ENCODE results near the gene TCEANC2.
"Not testable (repeated sequence)": the region's sequence is repeated elsewhere in the genome, so short reads cannot be mapped to it uniquely, and the experiment has no call there.

The TCEANC2 gene

GRCh38 chr1:54088385-54088784 lies 35.0 kb downstream of the TCEANC2 start (continued):
- no peak for TF ChIP-seq TSHZ2 (CRISPR knock-in tag; IDR thresholded peaks at IDR 0.05)
- TF ChIP-seq, protein P1, sequence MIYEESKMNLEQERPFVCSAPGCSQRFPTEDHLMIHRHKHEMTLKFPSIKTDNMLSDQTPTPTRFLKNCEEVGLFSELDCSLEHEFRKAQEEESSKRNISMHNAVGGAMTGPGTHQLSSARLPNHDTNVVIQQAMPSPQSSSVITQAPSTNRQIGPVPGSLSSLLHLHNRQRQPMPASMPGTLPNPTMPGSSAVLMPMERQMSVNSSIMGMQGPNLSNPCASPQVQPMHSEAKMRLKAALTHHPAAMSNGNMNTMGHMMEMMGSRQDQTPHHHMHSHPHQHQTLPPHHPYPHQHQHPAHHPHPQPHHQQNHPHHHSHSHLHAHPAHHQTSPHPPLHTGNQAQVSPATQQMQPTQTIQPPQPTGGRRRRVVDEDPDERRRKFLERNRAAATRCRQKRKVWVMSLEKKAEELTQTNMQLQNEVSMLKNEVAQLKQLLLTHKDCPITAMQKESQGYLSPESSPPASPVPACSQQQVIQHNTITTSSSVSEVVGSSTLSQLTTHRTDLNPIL (CRISPR knock-in tag; IDR thresholded peaks at IDR 0.05; ENCODE audit: low read depth): no peak
- TF ChIP-seq ARNTL (CRISPR knock-in tag; IDR thresholded peaks at IDR 0.05; ENCODE audit: borderline replicate concordance, low read depth): no peak
- no peak for TF ChIP-seq ZC3H10 (CRISPR knock-in tag; IDR thresholded peaks at IDR 0.05)
- TF ChIP-seq OSR1 (CRISPR knock-in tag; IDR thresholded peaks at IDR 0.05): no peak
- TF ChIP-seq BACH2 (CRISPR knock-in tag; IDR thresholded peaks at IDR 0.05; ENCODE audit: borderline replicate concordance): no peak
- TF ChIP-seq GLIS3 (CRISPR knock-in tag; IDR thresholded peaks at IDR 0.05): no peak
- TF ChIP-seq ZFP3 (CRISPR knock-in tag; IDR thresholded peaks at IDR 0.05): no peak

DNA sequence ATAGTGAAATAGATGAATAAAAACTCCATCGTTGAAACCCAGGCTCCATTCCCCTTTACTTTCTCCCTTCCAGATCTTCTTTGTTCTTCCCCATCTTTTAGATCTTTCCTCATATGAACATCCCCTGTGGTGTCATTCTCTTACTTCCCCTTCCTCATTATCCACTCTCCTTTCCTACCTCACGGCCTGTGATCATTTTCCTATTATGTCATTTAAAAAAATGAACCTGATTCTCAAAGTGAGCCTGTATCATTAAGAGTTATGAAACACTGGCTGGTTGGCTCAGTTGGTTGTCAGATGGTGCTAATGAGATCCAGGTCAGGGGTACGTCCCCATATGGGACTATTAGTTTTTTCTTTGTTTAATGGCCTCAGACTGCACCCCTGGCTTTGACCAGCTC lies 38.3 kb downstream of the TCEANC2 start:
- no peak for ATAC-seq
- TF ChIP-seq ZFP30 (CRISPR knock-in tag; IDR thresholded peaks at IDR 0.05) (no peak), PATZ1 (CRISPR knock-in tag; IDR thresholded peaks at IDR 0.05; ENCODE audit: borderline replicate concordance) (no peak), TSHZ2 (CRISPR knock-in tag; IDR thresholded peaks at IDR 0.05) (no peak), ZFP3 (CRISPR knock-in tag; IDR thresholded peaks at IDR 0.05) (no peak), TOX (CRISPR knock-in tag; IDR thresholded peaks at IDR 0.05; ENCODE audit: borderline replicate concordance) (no peak), GLIS3 (CRISPR knock-in tag; IDR thresholded peaks at IDR 0.05) (no peak), ARNTL (CRISPR knock-in tag; IDR thresholded peaks at IDR 0.05; ENCODE audit: borderline replicate concordance, low read depth) (no peak)

DNA sequence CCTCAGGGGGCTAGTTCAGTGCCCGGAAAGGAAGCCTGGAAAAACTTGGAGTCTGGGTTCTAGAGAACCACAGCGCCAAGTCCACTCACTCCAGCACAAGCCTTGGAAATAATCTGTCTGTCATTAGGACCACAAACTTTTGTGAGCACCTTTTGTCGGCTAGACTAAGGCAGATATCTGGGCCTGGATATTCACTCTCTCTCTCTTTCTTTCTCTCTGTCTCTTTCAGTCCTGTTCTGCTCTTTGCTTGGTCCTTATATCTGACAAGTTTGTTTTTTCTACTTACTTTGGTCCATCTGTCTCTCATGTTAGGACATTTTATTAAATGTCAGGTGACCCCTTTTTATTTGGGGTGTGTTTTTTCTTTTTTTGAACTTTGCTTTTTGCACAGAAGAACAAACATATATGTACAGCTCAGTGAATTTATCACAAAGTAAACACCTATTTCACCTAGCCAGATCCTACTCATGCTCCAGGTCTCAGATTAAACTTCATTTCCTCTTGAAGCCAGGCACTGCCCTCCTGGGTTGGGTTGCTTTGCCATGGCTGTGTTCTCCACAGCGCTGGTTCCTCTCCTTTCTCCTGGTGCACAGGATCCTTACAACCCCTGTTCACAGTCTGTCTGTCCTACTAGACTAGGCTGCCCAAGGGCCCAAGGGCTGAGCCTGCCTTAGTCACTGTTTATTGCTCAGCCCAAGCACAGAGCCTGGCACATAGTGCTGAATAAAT lies 40.8 kb downstream of the TCEANC2 start:
- no peak for ATAC-seq
- TF ChIP-seq TCF4 (CRISPR knock-in tag; IDR thresholded peaks at IDR 0.05; ENCODE audit: borderline replicate concordance) (no peak), ESRRG (CRISPR knock-in tag; IDR thresholded peaks at IDR 0.05) (no peak), ZC3H10 (CRISPR knock-in tag; IDR thresholded peaks at IDR 0.05) (no peak)

GRCh38 chr1:54094730-54095105 lies 41.3 kb downstream of the TCEANC2 start:
- not testable (repeated sequence) for ATAC-seq

GRCh38 chr1:54095546-54096226 lies 42.3 kb downstream of the TCEANC2 start:
- ATAC-seq: no peak
- TF ChIP-seq ZFP3 (CRISPR knock-in tag; IDR thresholded peaks at IDR 0.05) (no peak), SNAI2 (CRISPR knock-in tag; IDR thresholded peaks at IDR 0.05) (no peak), CSRNP3 (CRISPR knock-in tag; IDR thresholded peaks at IDR 0.05) (no peak), TCF4 (CRISPR knock-in tag; IDR thresholded peaks at IDR 0.05; ENCODE audit: borderline replicate concordance) (no peak), ESRRG (CRISPR knock-in tag; IDR thresholded peaks at IDR 0.05) (no peak), PATZ1 (CRISPR knock-in tag; IDR thresholded peaks at IDR 0.05; ENCODE audit: borderline replicate concordance) (no peak), ZNF565 (CRISPR knock-in tag; conservative IDR thresholded peaks at IDR 0.05; ENCODE audit: low read depth) (no peak), CSDC2 (CRISPR knock-in tag; IDR thresholded peaks at IDR 0.05) (no peak), ZNF70 (CRISPR knock-in tag; IDR thresholded peaks at IDR 0.05) (no peak), PPARA (CRISPR knock-in tag; IDR thresholded peaks at IDR 0.05; ENCODE audit: borderline replicate concordance) (no peak), ZC3H10 (CRISPR knock-in tag; IDR thresholded peaks at IDR 0.05) (no peak), GLIS3 (CRISPR knock-in tag; IDR thresholded peaks at IDR 0.05) (no peak)

Measured in SK-N-SH treated with all-trans-retinoic acid at 6 μM for 48 hours (cell line).